HG03378 (cell line): Measurements from ENCODE around the gene GNAQ.
"Not testable (repeated sequence)": the region's sequence is repeated elsewhere in the genome, so short reads cannot be mapped to it uniquely, and the experiment has no call there.

Source experiments
- ATAC-seq: cut with Tn5 transposase; IDR thresholded peaks from one replicate; pipeline ENCODE4 v1.9.1; 2021; ENCODE audit warnings: mild to moderate bottlenecking, moderate library complexity; ENCODE audit not compliant: unreplicated experiment

GNAQ gene

GRCh38 chr9:77885104-77885672 lies 146.4 kb downstream of the GNAQ start:
- no peak for ATAC-seq

GRCh38 chr9:77883846-77884771 lies 147.5 kb downstream of the GNAQ start:
- ATAC-seq, result no peak

GRCh38 chr9:77883133-77883532 lies 148.5 kb downstream of the GNAQ start:
- no peak for ATAC-seq

- no peak for ATAC-seq
These were observed 149.3 kb downstream of the GNAQ start for GRCh38 chr9:77882294-77882693.

- not testable (repeated sequence) for ATAC-seq
These were observed 150.0 kb downstream of the GNAQ start for GRCh38 chr9:77881634-77882033.

GRCh38 chr9:77881111-77881510 lies 150.5 kb downstream of the GNAQ start:
- no peak for ATAC-seq

- ATAC-seq, result no peak
These were observed 152.1 kb downstream of the GNAQ start for GRCh38 chr9:77879437-77879943.

GRCh38 chr9:77878793-77879192 lies 152.8 kb downstream of the GNAQ start:
- ATAC-seq, result not testable (repeated sequence)

- ATAC-seq, result no peak
These were observed 153.6 kb downstream of the GNAQ start for GRCh38 chr9:77877976-77878375.

- ATAC-seq, result no peak
These were observed 155.0 kb downstream of the GNAQ start for GRCh38 chr9:77876590-77876989.

GRCh38 chr9:77876091-77876490 lies 155.5 kb downstream of the GNAQ start:
- ATAC-seq, result no peak

GRCh38 chr9:77872863-77873262 lies 158.7 kb downstream of the GNAQ start:
- ATAC-seq, result no peak

- no peak for ATAC-seq
These were observed 159.4 kb downstream of the GNAQ start for GRCh38 chr9:77872177-77872576.

GRCh38 chr9:77871483-77871882 lies 160.1 kb downstream of the GNAQ start:
- no peak for ATAC-seq

GRCh38 chr9:77866878-77867277 lies 164.7 kb downstream of the GNAQ start:
- ATAC-seq, result no peak

GRCh38 chr9:77865385-77866047 lies 166.1 kb downstream of the GNAQ start:
- ATAC-seq, result no peak

- no peak for ATAC-seq
These were observed 167.3 kb downstream of the GNAQ start for GRCh38 chr9:77864211-77864889.

GRCh38 chr9:77863638-77864037 lies 168.0 kb downstream of the GNAQ start:
- ATAC-seq, result not testable (repeated sequence)

GRCh38 chr9:77860953-77861352 lies 170.7 kb downstream of the GNAQ start:
- not testable (repeated sequence) for ATAC-seq

GRCh38 chr9:77857513-77858259 lies 173.9 kb downstream of the GNAQ start:
- no peak for ATAC-seq
